Stimulated activated CD8-positive, alpha-beta memory T cell treated with anti-CD3 and anti-CD28 coated beads, Interleukin-2, amount 100 ng/mL, for 1 hour (primary cell): ENCODE results near the gene SNHG17.

Experiments
- DNase-seq, 2 donors: peaks; one replicate each; pipeline ENCODE4 v3.0.0-alpha.2; 2020; ENCODE audit warnings: low read depth in 2 of 2

SNHG17 gene

GRCh38 chr20:38373231-38373867 lies 61.8 kb downstream of the SNHG17 start:
- DNase-seq = no peak

GRCh38 chr20:38372806-38373205 lies 62.3 kb downstream of the SNHG17 start:
- DNase-seq = no peak
